ENCODE results near the gene HECTD2. TPM values are rescaled to one million over a fixed set of nuclear protein-coding genes. Genes with fewer than 3 reads are reported as not detected.

Gene HECTD2
- polyA plus RNA-seq, 4 donors: 26.3 to 37.1 (median 29.4) TPM

DNA sequence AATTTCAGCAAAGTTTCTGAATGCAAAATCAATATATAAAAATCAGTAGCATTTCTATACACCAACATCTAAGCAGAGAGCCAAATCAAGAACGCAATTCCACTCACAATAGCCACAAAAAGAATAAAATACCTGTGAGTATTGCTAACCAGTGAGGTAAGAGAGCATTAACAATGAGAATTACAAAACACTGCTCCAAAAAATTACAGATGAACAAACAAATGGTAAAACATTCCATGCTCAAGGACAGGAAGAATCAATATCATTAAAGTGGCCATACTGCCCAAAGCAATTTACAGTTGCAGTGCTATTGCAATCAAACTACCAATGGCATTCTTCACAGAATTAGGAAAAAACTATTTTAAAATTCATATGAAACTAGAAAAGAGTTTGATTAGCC is 61.5 kb downstream of the HECTD2 start:
- DNase-seq (ENCODE audit: low read depth in 4 of 4, low spot score in 2 of 4): no peak

DNA sequence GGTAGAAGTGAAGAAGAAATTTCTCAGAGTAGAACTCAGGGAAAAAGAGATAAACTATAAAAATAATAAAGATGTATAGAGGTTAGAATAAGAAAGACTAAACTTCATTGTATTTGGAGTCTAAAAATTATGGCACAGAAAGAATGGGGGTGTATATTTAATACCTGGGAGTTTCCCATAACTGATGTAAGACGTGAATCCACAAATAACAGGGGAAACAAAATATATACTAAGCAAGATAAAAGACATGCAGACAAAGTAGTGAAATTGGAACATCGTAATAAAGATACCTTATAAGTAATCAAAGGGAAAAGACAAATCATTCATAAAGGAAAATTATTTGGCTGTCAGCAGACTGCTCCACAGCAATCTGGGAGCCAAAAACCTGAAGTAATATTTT is 62.8 kb downstream of the HECTD2 start:
- DNase-seq (ENCODE audit: low read depth in 4 of 4, low spot score in 2 of 4): no peak

DNA sequence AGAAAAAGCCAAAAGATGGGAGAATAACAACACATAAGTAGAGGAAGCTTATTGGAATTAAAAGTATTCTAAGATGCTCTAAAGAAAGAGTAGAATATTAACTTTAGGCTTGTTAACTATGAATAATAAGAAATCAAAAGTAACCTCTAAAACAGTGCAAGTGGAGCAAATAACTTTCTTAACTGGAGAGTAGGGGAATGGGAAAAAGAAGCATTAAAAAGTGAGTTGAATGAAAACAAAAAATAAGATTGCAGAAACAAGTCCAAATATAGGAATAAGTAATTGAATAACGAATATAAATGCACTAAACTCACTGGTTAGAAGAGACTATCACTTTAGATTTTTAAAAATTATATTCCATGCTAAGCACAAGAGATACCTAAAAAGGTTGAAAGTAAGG is 63.9 kb downstream of the HECTD2 start:
- DNase-seq (ENCODE audit: low read depth in 4 of 4, low spot score in 2 of 4): no peak

DNA sequence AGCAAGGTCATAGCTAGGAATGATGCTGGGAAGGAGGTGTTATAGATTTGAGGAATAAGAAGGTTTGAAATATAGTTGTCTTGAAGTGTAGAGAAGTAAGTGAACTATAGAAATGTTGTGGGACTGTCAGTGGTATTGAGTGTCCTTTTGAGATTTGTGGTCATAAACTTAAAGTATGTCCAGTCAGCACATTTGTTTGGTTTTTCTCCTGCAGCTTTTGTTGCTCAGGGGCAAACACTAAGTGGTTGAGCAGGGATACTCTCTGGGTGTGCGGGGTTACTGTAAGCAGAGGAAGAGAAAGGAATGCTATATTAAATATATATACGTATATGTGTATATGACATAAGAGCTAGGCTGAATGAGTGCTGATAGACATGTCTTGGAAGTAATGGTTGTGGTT is 67.1 kb downstream of the HECTD2 start:
- no peak for DNase-seq (ENCODE audit: low read depth in 4 of 4, low spot score in 2 of 4)

DNA sequence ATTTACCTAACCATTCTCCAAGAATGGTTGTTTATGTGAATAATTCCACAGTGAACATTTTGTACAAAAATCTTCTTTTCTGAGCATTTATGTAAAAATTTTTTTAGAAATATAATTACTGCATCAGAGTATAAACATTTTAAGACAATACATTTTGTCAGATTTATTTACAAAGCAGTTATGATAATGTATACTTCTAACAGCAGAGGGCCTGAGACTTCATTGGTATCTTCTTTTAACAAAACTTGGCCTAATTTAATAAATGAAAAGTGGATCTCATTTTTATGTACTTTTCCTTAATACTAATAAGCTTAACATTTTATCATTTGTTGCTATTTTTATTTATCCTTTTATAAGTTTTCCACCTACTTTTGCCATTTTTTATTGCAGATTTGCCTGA is 69.4 kb downstream of the HECTD2 start:
- no peak for DNase-seq (ENCODE audit: low read depth in 4 of 4, low spot score in 2 of 4)

DNA sequence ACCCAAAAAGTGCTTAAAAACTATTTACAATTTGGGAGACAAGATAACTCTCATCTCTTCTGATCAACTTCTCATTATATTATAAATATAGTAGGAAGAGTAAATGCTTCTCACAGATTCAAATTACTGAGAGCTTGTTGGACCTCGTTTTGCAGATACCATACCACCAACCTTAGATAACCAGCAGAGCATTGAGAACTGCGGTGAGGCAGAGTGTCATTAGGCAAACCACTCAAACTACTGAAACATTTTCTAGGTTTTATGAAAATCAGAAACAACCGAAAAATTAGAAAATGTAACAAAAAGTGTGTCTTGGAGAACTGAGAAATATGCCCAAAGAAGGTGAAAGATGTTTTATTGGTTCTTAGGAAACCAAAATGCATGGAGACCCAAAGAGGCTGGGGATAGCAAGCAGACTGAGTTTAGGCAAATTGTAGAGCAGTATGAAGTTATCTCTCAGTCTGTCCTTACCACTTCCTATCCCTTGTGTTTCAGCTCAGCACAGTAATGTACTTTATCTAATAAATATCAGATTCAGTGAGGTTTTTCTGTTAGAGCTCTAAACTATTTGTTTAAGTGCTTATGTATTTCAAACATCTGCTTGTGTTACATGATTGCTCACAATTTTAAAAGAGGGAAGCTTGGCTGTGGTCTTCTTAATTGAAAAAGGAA is 77.9 kb downstream of the HECTD2 start:
- no peak for DNase-seq (ENCODE audit: low read depth in 4 of 4, low spot score in 2 of 4)

DNA sequence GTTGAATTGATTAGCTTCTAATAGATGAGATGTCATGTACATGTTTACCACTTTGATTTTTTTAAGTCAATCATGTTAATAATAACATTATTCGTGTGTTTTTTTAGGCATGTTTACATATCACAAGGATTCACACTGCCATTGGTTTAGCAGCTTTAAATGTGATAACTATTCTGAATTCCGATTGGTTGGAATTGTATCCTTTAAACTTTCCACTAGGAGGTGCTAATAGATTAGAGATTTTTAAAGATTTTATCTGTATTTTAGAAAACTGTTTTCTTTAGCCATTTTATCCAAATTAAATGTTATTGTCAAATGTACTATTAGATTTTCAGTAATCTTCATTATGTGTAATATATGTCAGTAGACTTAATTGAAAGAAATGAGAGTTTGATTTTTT is 83.2 kb downstream of the HECTD2 start:
- DNase-seq (ENCODE audit: low read depth in 4 of 4, low spot score in 2 of 4): no peak

DNA sequence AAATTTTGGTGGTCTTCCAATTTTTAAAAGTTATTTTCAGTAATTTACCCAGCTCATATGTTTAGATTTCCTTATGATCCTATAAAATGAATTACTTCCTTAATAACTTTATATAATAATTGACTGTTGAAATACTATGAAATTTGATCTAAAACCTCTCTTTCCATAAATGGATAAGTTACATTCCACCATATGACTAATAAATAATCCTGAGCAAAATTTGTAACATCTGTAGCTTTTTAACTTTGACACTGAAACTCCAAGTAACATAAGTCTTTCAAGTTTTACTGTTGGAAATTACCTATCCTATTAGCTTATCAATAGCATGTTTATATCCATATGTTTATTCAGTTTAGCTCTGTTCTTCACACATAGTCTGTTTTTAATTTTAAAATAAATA is 85.3 kb downstream of the HECTD2 start:
- DNase-seq (ENCODE audit: low read depth in 4 of 4, low spot score in 2 of 4): no peak

DNA sequence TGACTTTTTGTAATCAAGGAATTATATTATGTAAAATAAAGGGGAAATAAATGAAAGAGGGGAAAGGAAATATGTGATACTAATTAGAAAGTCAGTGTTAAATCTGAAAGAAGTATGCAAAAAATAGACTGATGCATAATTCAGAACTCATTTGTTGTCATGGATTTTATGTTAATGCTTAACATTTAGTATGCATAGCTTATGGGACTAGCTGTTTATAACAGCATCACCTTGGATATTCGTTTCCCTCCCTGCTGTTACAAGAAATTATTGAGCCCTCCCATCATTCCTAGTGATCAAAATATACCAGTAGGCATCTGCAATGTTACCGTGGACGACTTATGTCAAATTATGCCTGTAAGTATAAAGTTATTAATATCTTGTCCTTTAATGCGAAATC is 85.9 kb downstream of the HECTD2 start:
- no peak for DNase-seq (ENCODE audit: low read depth in 4 of 4, low spot score in 2 of 4)

DNA sequence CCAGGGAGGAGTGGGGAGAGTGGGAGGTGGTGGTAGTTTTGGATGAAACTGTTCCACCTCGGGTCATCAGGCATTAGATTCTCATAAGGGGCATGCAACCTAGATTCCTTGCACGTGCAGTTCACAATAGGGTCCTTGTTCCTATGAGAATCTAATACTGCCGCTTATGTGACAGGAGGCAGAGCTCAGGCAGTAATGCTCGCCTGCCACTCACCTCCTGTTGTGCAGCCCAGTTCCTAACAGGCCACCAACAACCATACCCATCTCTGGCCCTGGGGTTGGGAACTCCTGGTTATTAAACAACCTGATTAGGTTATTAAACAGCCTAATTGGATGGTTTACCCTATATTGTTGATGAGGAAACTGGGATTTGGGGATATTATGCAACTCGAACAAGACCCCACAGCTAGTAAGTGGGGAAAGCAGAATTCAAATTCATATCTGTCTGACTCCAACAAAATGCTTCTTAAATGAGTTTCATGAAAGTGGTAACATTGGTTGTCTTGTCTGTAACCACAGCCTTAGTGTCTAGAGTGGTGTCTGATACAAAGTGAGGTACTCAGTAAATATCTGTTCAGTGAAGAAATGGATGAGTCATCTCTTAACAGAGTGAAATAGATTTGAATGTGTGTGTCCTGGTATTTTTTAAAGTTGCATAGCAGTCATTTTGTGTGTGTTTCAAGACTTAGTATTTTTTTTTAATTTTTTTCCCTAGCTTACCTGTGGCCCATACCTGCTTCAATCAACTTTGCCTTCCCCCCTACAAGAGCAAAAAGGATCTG is 101.6 kb downstream of the HECTD2 start:
- DNase-seq (ENCODE audit: low read depth in 4 of 4, low spot score in 2 of 4): no peak

DNA sequence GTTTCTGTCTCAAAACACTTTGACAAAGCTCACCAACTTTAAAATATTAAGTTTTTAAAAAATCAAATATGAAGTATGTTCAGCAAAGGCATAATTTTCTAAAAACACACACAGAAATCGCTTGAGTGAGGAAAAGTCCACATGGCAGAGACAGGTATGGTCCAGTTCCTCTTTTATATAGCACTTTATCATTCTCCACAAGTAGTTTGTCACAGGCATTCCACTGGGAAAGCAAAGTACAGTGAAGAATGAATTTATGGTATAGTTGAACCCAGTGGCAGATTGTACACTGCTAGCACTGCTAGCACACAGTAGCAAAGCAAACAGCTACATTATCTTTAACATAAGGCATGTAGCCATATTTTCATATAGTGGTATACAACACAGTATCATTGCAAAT is 102.3 kb downstream of the HECTD2 start:
- no peak for DNase-seq (ENCODE audit: low read depth in 4 of 4, low spot score in 2 of 4)

DNA sequence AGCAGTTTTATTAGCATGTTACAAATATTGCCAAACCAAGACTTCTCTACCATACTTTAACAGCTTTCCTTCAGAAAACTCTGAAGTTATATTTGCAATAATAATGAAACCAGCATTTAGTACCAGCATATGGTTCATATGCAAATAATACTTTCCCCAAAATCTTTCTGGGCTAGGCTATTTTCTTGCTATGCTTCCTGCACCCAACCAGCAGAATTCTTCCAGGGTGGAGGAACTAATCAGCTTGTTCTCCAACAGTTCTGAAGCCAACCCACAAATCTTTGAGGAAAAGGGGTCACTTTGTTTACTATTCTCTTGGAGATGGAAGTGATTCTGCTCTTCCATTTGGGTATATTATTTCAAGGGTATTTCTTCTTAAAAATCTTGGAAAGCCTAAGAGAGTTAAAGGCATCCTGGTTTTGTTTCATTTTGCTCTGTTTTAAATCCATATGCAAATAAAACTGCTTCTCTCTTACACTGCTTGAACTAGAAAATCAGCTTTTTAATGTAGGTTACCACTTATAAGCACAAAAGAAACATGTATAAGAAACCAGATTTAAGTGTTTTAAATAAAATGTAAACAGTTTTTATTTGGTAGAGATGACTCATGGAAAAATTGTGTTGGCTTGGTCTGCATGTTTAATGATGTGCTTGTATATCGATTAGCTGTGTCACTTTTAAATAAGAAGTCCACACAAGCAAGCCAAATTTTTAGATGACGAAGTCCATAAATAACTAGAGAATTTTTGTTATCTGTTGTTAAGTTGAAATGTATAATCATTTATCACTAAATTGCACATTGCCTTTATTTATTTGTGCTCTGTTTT is 103.7 kb downstream of the HECTD2 start:
- no peak for DNase-seq (ENCODE audit: low read depth in 4 of 4, low spot score in 2 of 4)

DNA sequence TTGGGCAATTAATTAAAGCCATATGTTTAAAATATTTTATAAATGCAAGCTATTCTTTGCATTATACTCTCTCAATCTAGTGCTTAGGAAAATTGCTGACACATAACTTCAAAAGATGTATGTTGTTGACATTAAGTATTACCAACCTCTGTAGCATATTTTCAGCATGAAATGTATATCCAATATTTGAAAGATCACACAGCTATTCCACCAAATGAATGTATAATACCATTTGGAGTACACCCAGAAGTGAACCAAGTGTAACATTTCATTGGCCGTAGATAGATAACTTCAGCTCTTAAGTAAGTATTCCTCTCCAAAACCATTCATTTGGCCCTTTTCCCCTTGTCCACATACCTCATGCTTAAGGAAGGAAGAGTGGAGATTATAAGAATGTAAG is 104.6 kb downstream of the HECTD2 start:
- DNase-seq (ENCODE audit: low read depth in 4 of 4, low spot score in 2 of 4): no peak

DNA sequence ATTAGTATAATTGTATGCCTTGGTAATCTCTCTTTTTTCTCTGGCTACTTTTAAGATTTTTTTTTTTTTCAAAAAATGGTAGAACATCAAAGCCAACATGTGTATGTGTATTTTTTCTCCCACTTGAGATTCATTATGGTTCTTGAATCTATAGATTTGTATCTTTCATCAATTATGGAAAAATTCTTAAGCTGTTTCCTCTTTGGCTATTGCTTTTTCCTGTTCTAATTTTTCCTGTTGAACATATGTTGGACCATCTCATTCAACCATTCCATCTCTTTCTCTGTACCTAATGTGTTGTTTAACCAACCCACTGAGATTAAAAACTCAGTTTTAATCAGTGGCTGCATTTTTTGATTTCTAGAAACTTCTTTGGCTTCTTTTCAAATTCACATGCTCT is 107.2 kb downstream of the HECTD2 start:
- DNase-seq (ENCODE audit: low read depth in 4 of 4, low spot score in 2 of 4): no peak

DNA sequence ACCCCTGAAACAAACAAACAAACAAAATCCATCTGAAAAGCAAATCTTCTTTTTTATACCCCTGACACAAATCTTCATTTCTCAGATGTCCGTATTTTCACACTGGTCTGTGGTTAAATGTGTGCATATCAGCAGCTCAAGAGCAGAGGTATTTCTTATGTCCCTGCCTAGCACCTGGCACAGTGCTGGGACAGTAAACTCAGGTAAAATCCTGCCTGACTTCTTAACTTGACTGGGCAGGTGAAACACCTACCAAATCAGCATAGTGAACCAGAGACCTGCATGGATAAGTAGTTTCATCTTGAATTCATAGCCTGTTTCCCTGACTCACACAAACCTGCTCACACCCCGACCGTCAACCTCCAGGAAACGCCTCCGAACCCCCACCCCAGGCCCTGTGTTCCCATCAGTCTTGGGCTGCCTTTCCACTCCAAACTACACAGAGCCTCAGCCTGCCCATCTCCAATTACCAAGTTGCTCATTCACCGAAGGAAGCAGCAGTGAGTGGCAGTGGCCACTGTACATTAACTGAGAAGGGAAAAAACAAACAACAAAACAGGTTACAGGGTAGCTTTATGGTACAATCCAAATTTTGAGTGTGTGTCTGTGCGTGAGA is 109.9 kb downstream of the HECTD2 start:
- DNase-seq (ENCODE audit: low read depth in 4 of 4, low spot score in 2 of 4): no peak

DNA sequence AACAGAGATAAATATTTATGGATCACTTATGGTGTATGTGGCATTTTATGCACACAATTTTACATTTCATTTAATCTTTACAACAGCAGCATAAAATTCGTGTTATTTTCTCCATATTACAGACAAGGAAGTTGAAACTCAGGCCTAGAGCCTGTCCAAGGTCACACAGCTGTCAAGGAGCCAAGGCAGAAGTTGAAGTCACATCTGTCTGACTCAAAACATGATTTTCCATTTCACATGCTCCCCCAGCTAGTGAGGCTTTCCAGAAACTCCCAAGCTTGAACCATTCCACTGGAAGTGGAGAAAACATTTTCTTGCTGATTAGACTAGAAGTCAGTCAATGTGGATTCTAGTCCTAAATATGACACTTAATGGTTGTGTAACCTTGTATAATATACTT is 110.5 kb downstream of the HECTD2 start:
- DNase-seq (ENCODE audit: low read depth in 4 of 4, low spot score in 2 of 4): no peak

DNA sequence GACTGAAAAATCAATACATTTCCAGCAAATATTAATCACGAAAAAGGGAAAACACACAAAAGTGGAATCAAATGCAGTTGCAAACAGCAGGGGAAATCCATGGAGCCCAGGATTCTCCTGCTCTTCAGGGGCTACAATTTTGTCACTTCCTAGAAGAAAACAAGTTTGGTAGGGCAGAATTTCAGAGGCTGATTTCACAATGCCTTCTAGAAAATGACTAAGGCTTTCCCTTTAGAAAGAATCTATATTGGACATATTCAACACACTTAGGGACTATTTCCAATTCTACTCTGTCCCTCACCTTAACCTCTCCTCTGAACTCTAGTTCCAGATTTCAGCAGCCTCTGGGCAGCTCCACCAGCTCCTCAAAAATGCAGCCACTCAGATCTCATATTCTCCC is 111.3 kb downstream of the HECTD2 start:
- no peak for DNase-seq (ENCODE audit: low read depth in 4 of 4, low spot score in 2 of 4)

DNA sequence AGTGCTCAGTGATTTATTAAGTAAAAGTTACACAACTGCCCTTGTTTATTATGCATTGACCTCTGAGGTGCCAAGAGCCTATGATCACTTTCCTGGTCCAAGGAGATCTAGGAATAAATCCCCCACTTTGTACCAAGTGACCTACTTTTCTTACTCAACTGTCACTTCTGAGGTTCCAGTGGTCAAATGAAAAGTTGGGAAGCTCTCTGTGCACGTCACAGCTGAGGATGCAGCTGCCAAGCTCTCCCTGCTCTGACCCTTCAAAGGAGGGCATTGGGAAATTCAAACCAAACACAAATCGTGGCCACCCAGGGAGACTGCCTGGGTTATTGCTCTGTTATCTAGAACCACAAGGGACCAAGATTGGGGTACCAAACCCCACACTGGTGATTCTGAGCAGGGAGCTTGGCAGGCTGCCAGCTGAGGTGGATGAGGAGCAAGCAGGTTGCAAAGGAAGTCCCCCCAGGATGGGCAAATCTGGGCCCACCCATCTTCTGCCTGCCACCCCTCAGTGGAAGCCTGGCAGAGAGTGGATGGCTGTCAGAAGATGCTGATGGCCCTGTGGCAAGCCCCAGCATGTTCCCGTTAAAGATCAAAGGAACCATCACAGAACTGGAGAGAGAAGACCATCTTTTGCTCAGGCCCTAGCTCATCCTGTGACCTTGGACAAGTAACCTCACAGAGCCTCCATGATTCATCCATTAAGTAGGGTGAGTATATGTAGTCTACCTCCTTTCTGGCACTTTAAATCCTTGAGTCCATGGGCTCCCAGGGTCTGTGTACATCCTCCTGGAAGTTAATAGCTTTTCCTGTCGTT is 116.0 kb downstream of the HECTD2 start:
- DNase-seq (ENCODE audit: low read depth in 4 of 4, low spot score in 2 of 4): no peak

DNA sequence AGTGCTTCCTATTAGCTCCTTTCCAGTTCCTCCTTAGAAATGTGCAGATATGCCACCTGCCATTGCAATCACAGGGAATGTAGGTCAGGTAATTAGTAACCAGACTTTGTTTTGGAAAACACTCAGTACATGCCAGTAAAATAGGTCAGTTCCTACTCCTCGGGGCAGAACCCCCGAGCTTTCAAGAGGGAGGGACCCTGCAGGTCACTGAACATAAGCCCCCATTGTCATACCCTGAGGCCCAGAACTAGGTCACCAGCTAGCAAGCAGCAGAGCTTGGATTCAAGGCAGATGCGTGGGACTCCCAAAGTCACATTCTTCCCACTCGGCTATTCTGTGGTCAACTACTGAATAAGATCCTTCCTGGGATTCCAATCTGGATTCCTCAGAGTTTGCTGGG is 117.9 kb downstream of the HECTD2 start:
- DNase-seq (ENCODE audit: low read depth in 4 of 4, low spot score in 2 of 4): no peak

DNA sequence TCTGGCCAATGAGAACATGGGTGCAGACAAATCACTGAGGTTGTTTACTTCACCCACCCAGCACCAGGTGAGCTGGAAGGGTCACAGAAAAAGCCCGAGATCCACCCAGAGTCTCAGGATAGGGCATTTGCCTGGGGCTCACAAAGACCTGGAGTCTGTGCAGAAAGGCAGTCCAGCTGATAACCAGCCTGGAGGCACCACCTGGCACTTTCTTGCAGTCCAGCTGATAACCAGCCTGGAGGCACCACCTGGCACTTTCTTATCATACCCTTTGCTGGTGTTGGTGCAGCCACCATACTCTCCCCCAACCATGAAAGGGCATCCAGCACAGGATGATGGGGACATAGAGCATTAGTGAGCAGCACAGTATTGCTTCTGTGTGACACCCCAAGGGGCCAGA is 118.6 kb downstream of the HECTD2 start:
- no peak for DNase-seq (ENCODE audit: low read depth in 4 of 4, low spot score in 2 of 4)
